ENCODE results near the gene SKOR2. TPM values are rescaled to one million over a fixed set of nuclear protein-coding genes. Genes with fewer than 3 reads are reported as not detected.

The SKOR2 gene
- total and polyA plus RNA-seq, 9 of the 15 experiments (the other 6 are each of a cell fraction or from before 2014, with no cell fraction given): not detected

- DNase-seq (ENCODE audit: extremely low read depth in 1 of 4, low spot score in 3 of 4) (no peak), FAIRE-seq (no peak), ATAC-seq (no peak)
- CTCF ChIA-PET (ENCODE audit: low intra/inter-chr PET ratio): no interaction called here
- peaks cover 59% of the 10 kb centered on the region for H3K79me2 ChIP-seq (ENCODE audit: control insufficient read depth, insufficient read depth, low read length)
- H3K9me1 ChIP-seq (ENCODE audit: control insufficient read depth, insufficient read depth, low read length): no peaks in the 10 kb centered on the region
- H3K27ac ChIP-seq (ENCODE audit: extremely low read depth, low read depth, low read length): no peak overlapping the region
- 95% methylated on average over 5 of the region's 5 CpGs for WGBS (ENCODE audit: insufficient coverage, low coverage, missing lambda C conversion rate)
- no peak overlapping the region for H3K9ac ChIP-seq (ENCODE audit: insufficient read depth in 1 of 2, low read depth in 2 of 2, low read length in 2 of 2)
- H3K27me3 ChIP-seq (ENCODE audit: control insufficient read depth in 2 of 2, insufficient read depth in 2 of 2, low read length in 2 of 2): no peaks in the 10 kb centered on the region
- H2AFZ ChIP-seq (ENCODE audit: low read depth, low read length): no peak overlapping the region
- H4K20me1 ChIP-seq (replicated peaks; ENCODE audit: control insufficient read depth, insufficient read depth, low read length): 0 out of 2 replicates have a peak, but pooled peaks cover 4% of the 10 kb centered on the region
- in situ Hi-C loops (cut with MboI) (no loop called here), intact Hi-C loops (cut with micrococcal nuclease) (no loop called here)
- no peak overlapping the region for H3K4me2 ChIP-seq (ENCODE audit: insufficient read depth, low read length)
- POLR2A ChIA-PET: no interaction called here
- peaks cover 3 to 4% of the 10 kb centered on the region in 2 experiments; a peak in 2 of 5 replicates for H3K4me1 ChIP-seq (replicated peaks in 1 of 2; ENCODE audit: control insufficient read depth in 2 of 2, insufficient read depth in 2 of 2, low read length in 2 of 2)
- no TSS peak for BruUV-seq (replicated peaks)
- no peaks in the 10 kb centered on the region for H3K9me3 ChIP-seq (replicated peaks; ENCODE audit: control insufficient read depth, insufficient read depth, low read depth, low read length)
- peaks cover 13% of the 10 kb centered on the region; the same call in 1 of the 3 replicates for H3K36me3 ChIP-seq (ENCODE audit: control insufficient read depth, insufficient read depth, low read length)
- no peak overlapping the region for H3K4me3 ChIP-seq
- TF ChIP-seq SMAD2 (IDR thresholded peaks at IDR 0.05; ENCODE audit: low read depth, low read length) (no peak), POLR2AphosphoS5 (IDR thresholded peaks at IDR 0.05; ENCODE audit: control insufficient read depth, insufficient read depth, low read depth, low read length) (no peak), CC2D1A (IDR thresholded peaks at IDR 0.05) (no peak), SIN3A (IDR thresholded peaks at IDR 0.05; ENCODE audit: borderline replicate concordance in 2 of 2, control insufficient read depth in 1 of 2, low read depth in 2 of 2, low read length in 2 of 2) (no peak), ESRRB (CRISPR knock-in tag; IDR thresholded peaks at IDR 0.05; ENCODE audit: borderline replicate concordance) (no peak), NELFE (IDR thresholded peaks at IDR 0.05; ENCODE audit: insufficient read depth, insufficient read length) (no peak), USF1 (CRISPR knock-in tag; IDR thresholded peaks at IDR 0.05) (no peak), ETV6 (IDR thresholded peaks at IDR 0.05; ENCODE audit: borderline replicate concordance in 1 of 2, low read depth in 2 of 2, low read length in 1 of 2) (no peak), ETV6 (CRISPR knock-in tag; IDR thresholded peaks at IDR 0.05; ENCODE audit: borderline replicate concordance) (no peak), RBM14 (IDR thresholded peaks at IDR 0.05; ENCODE audit: borderline replicate concordance, insufficient read depth, low read depth, low read length) (no peak), PRPF4 (IDR thresholded peaks at IDR 0.05; ENCODE audit: insufficient read depth, low read depth, low read length, poor library complexity, severe bottlenecking) (no peak)
- TF ChIP-seq, protein P1, sequence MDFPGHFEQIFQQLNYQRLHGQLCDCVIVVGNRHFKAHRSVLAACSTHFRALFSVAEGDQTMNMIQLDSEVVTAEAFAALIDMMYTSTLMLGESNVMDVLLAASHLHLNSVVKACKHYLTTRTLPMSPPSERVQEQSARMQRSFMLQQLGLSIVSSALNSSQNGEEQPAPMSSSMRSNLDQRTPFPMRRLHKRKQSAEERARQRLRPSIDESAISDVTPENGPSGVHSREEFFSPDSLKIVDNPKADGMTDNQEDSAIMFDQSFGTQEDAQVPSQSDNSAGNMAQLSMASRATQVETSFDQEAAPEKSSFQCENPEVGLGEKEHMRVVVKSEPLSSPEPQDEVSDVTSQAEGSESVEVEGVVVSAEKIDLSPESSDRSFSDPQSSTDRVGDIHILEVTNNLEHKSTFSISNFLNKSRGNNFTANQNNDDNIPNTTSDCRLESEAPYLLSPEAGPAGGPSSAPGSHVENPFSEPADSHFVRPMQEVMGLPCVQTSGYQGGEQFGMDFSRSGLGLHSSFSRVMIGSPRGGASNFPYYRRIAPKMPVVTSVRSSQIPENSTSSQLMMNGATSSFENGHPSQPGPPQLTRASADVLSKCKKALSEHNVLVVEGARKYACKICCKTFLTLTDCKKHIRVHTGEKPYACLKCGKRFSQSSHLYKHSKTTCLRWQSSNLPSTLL (IDR thresholded peaks at IDR 0.05): no peak
- TF ChIP-seq, protein P2, sequence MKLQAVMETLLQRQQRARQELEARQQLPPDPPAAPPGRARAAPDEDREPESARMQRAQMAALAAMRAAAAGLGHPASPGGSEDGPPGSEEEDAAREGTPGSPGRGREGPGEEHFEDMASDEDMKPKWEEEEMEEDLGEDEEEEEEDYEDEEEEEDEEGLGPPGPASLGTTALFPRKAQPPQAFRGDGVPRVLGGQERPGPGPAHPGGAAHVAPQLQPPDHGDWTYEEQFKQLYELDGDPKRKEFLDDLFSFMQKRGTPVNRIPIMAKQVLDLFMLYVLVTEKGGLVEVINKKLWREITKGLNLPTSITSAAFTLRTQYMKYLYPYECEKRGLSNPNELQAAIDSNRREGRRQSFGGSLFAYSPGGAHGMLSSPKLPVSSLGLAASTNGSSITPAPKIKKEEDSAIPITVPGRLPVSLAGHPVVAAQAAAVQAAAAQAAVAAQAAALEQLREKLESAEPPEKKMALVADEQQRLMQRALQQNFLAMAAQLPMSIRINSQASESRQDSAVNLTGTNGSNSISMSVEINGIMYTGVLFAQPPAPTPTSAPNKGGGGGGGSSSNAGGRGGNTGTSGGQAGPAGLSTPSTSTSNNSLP (IDR thresholded peaks at IDR 0.05; ENCODE audit: borderline replicate concordance, low read depth, low read length): no peak
- TF ChIP-seq, protein P3, sequence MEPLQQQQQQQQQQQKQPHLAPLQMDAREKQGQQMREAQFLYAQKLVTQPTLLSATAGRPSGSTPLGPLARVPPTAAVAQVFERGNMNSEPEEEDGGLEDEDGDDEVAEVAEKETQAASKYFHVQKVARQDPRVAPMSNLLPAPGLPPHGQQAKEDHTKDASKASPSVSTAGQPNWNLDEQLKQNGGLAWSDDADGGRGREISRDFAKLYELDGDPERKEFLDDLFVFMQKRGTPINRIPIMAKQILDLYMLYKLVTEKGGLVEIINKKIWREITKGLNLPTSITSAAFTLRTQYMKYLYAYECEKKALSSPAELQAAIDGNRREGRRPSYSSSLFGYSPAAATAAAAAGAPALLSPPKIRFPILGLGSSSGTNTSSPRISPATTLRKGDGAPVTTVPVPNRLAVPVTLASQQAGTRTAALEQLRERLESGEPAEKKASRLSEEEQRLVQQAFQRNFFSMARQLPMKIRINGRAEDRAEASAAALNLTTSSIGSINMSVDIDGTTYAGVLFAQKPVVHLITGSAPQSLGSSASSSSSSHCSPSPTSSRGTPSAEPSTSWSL (CRISPR knock-in tag; IDR thresholded peaks at IDR 0.05; ENCODE audit: borderline replicate concordance): no peak
Measured at GRCh38 chr18:47160256-47160655, 91.2 kb downstream of the SKOR2 start.
